Breast epithelium (tissue), 3 donors: Measurements from ENCODE around the gene KLF3.

Source experiments
- POLR2A ChIP-seq: fragments of 450-650 bp; IDR thresholded peaks from one replicate; pipeline ENCODE4 v1.6.1; 2016; ENCODE audit warnings: antibody characterized with exemption, mild to moderate bottlenecking, moderate library complexity
- POLR2AphosphoS5 ChIP-seq, 3 donors: sonication (generic); formaldehyde crosslinking; IDR thresholded peaks; one replicate each; pipeline ENCODE4 v1.6.1; 2017; ENCODE audit warnings: antibody characterized with exemption in 3 of 3
- TF ChIP-seq, protein P1 (sequence below), 3 donors: fragments of 450-650 bp; IDR thresholded peaks; one replicate each; pipeline ENCODE4 v1.5.1; 2016 to 2017; ENCODE audit warnings: antibody characterized with exemption in 3 of 3, mild to moderate bottlenecking in 3 of 3, moderate library complexity in 3 of 3

DNA sequence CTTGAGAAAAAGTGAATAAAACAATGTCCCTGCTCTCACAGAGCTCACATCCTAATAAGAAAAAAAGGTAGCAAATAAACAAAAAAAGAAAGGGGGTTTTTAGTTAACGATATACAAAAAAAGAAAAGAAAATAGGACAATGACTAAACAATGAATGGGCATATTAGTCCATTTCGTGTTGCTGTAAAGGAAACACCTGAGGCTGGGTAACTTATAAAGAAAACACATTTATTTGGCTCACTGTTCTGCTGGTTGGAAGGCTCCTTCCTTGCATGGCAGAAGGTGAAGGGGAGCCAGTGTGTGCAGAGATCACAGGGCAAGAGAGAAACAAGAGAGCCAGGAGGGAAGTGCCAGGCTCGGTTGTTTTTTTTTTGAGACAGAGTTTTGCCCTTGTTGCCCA lies 4.7 kb upstream of the KLF3 start:
- TF ChIP-seq, protein P1, sequence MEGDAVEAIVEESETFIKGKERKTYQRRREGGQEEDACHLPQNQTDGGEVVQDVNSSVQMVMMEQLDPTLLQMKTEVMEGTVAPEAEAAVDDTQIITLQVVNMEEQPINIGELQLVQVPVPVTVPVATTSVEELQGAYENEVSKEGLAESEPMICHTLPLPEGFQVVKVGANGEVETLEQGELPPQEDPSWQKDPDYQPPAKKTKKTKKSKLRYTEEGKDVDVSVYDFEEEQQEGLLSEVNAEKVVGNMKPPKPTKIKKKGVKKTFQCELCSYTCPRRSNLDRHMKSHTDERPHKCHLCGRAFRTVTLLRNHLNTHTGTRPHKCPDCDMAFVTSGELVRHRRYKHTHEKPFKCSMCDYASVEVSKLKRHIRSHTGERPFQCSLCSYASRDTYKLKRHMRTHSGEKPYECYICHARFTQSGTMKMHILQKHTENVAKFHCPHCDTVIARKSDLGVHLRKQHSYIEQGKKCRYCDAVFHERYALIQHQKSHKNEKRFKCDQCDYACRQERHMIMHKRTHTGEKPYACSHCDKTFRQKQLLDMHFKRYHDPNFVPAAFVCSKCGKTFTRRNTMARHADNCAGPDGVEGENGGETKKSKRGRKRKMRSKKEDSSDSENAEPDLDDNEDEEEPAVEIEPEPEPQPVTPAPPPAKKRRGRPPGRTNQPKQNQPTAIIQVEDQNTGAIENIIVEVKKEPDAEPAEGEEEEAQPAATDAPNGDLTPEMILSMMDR (IDR thresholded peaks at IDR 0.05), result no peak
- no peak for TF ChIP-seq POLR2AphosphoS5 (IDR thresholded peaks at IDR 0.05)
- no peak for TF ChIP-seq POLR2A
